NCI-H1092 treated with DMSO at 0.1 percent for 48 hours (cell line): ENCODE data around the gene RNF133.
A peak's percentile ranks its signal among the peaks of the same experiment; 100 is the strongest.

Experiments
- DNase-seq: peaks from one replicate; lab custom pipeline; 2025; lab: John Stamatoyannopoulos, UW

Gene RNF133, protein sequence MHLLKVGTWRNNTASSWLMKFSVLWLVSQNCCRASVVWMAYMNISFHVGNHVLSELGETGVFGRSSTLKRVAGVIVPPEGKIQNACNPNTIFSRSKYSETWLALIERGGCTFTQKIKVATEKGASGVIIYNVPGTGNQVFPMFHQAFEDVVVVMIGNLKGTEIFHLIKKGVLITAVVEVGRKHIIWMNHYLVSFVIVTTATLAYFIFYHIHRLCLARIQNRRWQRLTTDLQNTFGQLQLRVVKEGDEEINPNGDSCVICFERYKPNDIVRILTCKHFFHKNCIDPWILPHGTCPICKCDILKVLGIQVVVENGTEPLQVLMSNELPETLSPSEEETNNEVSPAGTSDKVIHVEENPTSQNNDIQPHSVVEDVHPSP

GRCh38 chr7:122699017-122699416 lies at the start of gene RNF133:
TSS of gene RNF133 (minus strand) at chr7:122699117. CDS start at chr7:122698918, 199 bp downstream.
- no peak for DNase-seq

GRCh38 chr7:122748195-122748594 lies 49.3 kb upstream of the RNF133 start:
- no peak for DNase-seq

GRCh38 chr7:122746948-122747347 lies 48.0 kb upstream of the RNF133 start:
- DNase-seq = peak; percentile 36

DNA sequence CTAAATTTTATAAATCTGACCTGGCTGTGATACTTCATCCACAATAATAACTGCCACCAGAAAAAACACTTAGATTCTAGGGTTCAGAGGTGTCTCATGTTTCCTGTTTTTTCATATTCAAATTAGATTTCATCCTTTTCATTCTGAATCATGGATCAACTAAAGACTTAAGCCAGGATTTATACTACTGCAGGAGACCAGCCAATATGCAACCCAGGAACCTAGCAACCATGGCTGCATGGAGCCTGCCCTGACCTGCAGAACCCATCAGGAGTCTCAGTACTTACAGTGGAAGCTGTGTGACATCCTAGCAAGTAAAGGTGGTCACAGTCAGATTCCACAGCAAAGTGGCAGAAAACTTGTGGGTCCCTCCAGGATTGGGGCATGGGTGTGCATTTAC lies 44.3 kb upstream of the RNF133 start:
- peak; percentile 29 for DNase-seq

GRCh38 chr7:122738947-122739346 lies 40.0 kb upstream of the RNF133 start:
- no peak for DNase-seq

DNA sequence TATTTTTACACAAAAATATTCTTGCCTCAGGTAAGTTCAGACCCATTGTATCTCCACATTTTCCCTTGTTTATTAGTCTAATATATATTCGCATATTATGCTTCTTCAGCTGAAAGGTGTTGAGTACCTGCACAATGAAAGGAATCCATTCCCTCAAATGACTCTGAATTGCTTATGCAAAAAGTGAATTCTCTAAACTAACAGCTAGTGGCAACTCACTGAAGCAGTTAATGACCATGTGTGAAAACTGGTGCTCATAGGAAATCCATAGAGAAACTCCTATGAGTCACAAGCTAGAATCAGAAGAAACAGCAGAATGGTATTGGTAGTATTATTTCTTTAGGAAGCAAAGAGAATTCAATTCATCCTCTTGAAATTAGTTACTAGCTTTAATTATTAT lies 37.3 kb upstream of the RNF133 start:
- no peak for DNase-seq

GRCh38 chr7:122727759-122728158 lies 28.8 kb upstream of the RNF133 start:
- DNase-seq = no peak

DNA sequence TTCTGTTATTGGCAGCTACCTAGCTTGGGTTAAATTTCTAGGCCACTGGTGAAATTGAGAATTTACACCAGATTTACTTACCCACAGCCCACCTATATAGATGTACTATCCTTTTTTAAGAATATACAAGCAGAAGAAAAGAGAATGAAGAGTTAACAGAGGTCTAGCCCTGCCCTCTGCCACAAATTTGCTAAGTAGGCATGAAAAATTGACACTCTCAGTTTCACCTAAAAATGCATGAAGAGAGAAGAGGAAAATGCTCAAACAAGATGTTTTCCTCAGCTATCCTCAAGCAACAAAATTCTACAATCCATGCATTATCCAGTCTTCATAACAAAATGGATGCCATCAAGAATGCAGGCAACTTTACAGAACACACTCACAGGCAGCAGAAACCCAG lies 28.4 kb upstream of the RNF133 start:
- DNase-seq = no peak

DNA sequence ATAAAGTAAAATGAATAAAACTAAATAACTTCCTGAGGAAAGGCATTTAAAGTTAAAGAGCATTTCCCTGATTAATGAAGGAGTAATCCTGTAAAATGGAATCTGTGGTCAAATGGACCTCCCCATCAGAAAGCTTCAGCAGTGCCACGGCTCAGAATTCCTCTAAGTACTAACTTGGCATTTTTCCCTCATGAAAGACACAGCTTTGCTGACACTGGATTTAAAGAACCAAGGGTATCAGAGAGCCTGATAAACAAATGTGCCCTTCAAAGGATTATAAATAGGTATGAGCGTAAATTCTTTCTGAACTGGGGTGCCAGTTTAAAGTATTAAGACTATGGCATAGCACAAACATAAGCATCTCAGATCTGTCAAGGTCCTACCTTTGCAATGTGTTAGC lies 28.0 kb upstream of the RNF133 start:
- peak; percentile 14 for DNase-seq

GRCh38 chr7:122724366-122724765 lies 25.4 kb upstream of the RNF133 start:
- no peak for DNase-seq

- DNase-seq = no peak
Observed at GRCh38 chr7:122719010-122719578, 20.2 kb upstream of the RNF133 start.

GRCh38 chr7:122717356-122718089 lies 18.6 kb upstream of the RNF133 start:
- no peak for DNase-seq

DNA sequence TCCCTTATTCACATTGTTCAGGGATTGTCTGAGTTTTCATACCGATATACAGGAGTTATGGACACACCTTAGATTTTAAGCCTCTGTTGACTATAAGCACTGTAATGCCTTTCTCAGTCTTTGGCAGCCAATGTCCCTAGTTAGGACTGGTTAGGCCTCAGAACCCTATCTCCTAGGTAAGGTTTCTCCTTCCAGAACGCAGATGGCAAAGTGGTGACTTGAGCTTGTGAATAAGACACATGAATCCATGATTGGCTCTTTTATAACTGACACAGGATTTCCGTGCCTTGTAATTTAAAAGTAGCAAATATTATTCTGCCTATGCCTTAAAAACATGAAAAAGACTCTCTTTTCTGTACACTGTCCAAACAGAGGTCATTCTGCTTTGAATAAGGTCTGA lies 16.3 kb upstream of the RNF133 start:
- DNase-seq = no peak

GRCh38 chr7:122710916-122711315 lies 12.0 kb upstream of the RNF133 start:
- DNase-seq = no peak

DNA sequence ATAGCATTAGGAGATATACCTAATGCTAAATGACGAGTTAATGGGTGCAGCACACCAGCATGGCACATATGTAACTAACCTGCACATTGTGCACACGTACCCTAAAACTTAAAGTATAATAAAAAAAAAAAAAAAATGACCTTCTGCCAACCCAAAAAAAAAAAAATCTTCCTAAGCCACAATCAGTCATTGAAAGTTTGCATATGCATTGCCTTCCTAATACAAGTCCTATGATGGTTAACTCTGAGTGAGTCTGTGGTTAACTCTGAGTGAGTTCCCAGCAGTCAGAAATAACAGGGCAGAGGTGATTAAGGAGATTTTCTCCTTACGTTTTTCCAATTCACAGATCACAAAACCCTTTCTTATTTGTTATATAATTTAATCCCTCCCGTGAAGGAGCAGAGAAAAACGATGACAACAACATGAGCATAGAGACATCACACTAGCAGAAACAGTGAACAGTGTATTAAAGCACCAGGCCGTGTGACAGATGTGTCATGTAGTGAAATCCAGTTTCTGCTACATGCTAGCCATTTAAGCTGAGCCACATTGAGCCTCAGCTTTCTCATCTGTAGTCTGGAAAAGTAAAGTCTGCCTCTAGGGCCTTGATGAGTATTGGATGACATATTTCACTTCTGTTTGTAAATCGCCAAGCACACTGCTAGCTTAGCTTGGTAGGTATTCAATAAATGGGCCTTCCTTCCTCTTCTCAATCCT lies 11.2 kb upstream of the RNF133 start:
- no peak for DNase-seq

GRCh38 chr7:122706836-122707235 lies 7.9 kb upstream of the RNF133 start:
- DNase-seq = no peak

DNA sequence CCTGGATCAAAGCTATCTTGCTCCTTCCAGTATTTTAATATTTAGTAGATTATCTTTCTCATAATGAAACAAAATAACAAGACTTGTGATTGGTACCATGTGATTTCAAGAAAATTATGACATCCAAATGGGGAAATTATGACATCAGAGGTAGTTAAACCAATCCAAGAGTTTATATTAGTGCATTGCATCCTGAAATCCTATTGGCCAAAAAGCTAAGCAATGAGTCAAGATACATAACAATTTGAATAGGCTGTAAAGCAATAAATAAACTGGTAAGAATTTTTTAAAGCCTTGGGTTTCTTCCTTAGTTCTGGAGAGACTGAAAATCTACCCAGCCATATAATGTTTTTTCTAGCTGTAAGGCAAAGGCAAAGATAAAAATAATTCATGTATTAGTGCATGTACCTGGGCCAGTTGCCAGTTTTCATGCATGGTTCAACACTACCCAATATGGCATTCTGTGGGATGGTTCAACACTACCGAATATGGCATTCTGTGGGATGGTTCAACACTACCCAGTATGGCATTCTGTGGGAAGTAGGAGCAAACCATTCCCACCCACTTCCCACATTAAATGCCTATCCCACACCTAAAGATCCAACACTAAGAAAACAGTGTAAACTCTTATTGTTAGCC lies 4.1 kb upstream of the RNF133 start, which contains the start of gene RNF148:
RNF148 (minus strand) TSS at position 51 of the 639 bp plus-strand sequence. CDS start 172 bp downstream, outside the sequence.
- no peak for DNase-seq

GRCh38 chr7:122695816-122696215 lies 3.1 kb downstream of the RNF133 start:
- DNase-seq = no peak

DNA sequence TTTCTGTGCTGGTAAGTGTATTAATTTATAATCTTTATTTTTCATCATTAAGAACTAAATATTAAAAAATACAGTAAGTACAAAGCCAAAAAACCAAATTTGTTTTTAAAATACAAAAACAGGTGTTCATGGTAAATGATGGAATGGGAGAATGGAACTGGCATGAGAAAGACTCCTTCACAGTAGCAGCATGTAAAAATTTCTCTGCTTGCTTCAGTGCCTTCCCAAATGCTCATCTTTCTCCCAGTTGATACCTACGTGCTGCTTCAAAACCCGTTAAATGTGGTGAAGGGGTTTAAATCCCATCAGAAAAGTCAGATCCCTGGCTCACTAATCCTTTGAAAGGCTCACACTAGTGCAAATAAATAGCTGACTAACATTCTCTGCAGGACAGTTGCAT lies 4.2 kb downstream of the RNF133 start:
- DNase-seq = no peak

GRCh38 chr7:122692769-122693309 lies 6.1 kb downstream of the RNF133 start:
- DNase-seq = no peak

DNA sequence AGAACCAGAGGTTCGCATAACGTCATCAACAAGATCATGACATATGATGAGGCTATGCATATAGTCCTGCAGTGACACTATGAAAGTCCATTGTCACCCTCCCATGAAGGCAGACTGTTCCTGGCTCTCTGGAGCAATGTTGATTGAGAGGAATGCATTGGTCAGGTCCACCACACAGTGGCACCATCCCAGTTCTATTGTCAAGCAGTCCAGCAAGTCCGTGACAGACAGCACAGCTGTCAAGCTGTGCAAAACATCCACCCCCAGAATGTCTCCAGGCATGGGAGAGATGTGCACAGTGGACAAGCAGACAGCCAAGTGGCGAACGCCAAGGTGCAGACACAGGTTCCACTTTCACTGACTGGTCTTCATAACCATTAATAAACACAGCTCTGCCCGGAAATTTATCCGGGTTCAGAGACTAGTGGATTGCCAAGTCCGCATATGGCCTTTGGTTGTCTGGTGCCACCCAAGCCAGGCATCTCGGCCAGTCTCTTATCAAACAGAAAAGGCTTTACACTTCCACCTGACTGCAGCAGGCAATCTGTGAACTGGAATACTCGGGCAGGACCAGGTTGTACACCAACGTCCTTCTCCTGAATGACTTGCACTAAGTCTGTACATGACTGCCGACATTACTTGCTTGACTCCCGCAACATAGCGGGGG lies 7.2 kb downstream of the RNF133 start:
- no peak for DNase-seq
